ELF-1 (cell line): Measurements from ENCODE around the gene EPB41L4A.

Source experiments
- DNase-seq: peaks from one replicate; pipeline ENCODE4 v3.0.0-alpha.2; 2016; ENCODE audit warnings: low read depth, low spot score

Gene EPB41L4A

DNA sequence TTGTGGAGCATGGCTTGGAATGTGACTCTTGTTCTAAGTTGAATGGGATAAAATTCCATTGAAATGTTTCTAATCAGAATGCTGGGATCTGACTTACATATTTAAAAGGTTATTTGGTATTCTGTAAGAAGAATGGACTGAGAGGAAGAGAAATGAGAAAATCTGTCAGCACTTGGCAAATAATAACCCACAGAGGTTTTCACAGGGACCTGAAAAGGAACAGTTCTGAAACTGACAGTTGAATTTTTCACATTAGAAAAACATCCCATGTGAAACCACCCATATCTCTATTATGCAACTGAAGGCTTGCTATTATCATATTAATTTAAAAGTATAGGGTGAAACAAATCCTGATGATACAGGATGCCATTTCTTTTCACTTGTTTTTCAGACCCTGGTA is 302.7 kb downstream of the EPB41L4A start:
- no peak for DNase-seq

DNA sequence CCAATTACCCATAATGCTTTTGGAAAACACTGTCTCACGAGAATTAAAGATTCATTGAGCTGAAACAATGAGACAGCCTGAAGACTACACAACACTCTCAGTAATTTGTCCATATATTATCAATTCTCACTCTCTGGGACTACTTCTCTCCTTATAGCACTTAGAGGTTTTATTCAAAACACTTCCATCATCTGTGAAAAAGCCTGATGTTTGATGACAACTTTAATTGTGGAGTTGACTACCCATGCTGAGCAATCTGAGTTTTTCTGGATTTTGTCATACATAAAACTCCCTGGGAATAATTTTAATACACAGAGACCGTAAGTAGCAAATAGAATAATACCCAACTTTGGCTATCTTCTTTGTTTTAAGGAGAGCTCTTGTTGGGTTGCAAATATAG is 305.5 kb downstream of the EPB41L4A start:
- DNase-seq, result no peak
